HepG2 (cell line): ENCODE measurements around the gene CCM2L. TPM values are rescaled to one million over a fixed set of nuclear protein-coding genes. Genes with fewer than 3 reads are reported as not detected.

Experiments used
- ATAC-seq: fragments of 200-7000 bp; cut with Tn5 transposase; 3 replicates; pipeline ENCODE4 v1.9.1; 2020; ENCODE audit warnings: mild to moderate bottlenecking, moderate library complexity
- BruUV-seq: library from RNA; stranded (reverse); fragments of 400-500 nt; replicated peaks from 2 replicates; lab custom pipeline; 2021; lab: Mats Ljungman, UMichigan
- CTCF ChIA-PET: fragments of 300-600 bp; formaldehyde crosslinking; extraction: SDS; loops from one replicate; lab custom pipeline; 2021; ENCODE audit warnings: low total read pairs, inconsistent platforms, low intra/inter-chr PET ratio; lab: Yijun Ruan, JAX
- POLR2A ChIA-PET: fragments of 350-600 bp; sonication (Branson Sonifier 250); formaldehyde crosslinking; loops from one replicate; lab custom pipeline; 2020; ENCODE audit warnings: antibody characterized with exemption, inconsistent platforms; lab: Yijun Ruan, JAX
- DNase-seq: peaks from one replicate; pipeline ENCODE4 v3.0.0-alpha.2; 2015; ENCODE audit warnings: low spot score
- FAIRE-seq: peaks from 3 replicates; lab custom pipeline; 2011; peaks lifted over from hg19 to GRCh38; lab: Jason Lieb, UNC
- H2AFZ ChIP-seq: one replicate; pipeline ENCODE4 v1.6.1; 2011; ENCODE audit warnings: low read length, inconsistent platforms
- H3K27ac ChIP-seq: fragments of 300-600 bp; 3 replicates; pipeline ENCODE4 v1.8.0; 2011; ENCODE audit warnings: mixed run types, mild to moderate bottlenecking, mixed read lengths, low read length, inconsistent platforms; ENCODE audit not compliant: insufficient read depth; ENCODE audit errors: extremely low read length
- H3K27me3 ChIP-seq, 2 experiments: fragments of 200-600 bp in 1 of 2; 2 replicates in 1 of 2; 3 replicates in 1 of 2; pipeline versions ENCODE4 v1.6.0 to v1.8.0; 2011; ENCODE audit warnings: low read length in 2 of 2, mild to moderate bottlenecking in 2 of 2, moderate library complexity in 2 of 2, inconsistent platforms in 1 of 2; ENCODE audit not compliant: insufficient read depth in 2 of 2, control insufficient read depth in 1 of 2
- H3K36me3 ChIP-seq, 2 experiments: fragments of 200-600 bp in 1 of 2; replicated peaks in 1 of 2; 2 replicates in 1 of 2; 3 replicates in 1 of 2; pipeline versions ENCODE4 v1.5.1 to v1.8.0; 2011; ENCODE audit warnings: low read length in 2 of 2, inconsistent platforms in 1 of 2; ENCODE audit not compliant: insufficient read depth in 2 of 2, control insufficient read depth in 1 of 2
- H3K4me1 ChIP-seq: 2 replicates; pipeline ENCODE4 v1.5.1; 2012; ENCODE audit warnings: low read length, inconsistent platforms; ENCODE audit not compliant: insufficient read depth
- H3K4me2 ChIP-seq: 2 replicates; pipeline ENCODE4 v1.6.0; 2011; ENCODE audit warnings: low read depth, low read length, inconsistent platforms
- H3K4me3 ChIP-seq, 3 experiments: fragments of 200-600 bp in 1 of 3; sonication (generic), shearing (Covaris generic) in 1 of 3; replicated peaks in 1 of 3; 2 replicates each; pipeline ENCODE4 v1.5.1; 2011 to 2016; ENCODE audit warnings: low read length in 3 of 3, inconsistent platforms in 2 of 3, low read depth in 2 of 3, mild to moderate bottlenecking in 2 of 3, control low read depth in 1 of 3, mixed read lengths in 1 of 3; ENCODE audit not compliant: insufficient read depth in 1 of 3
- H3K79me2 ChIP-seq: one replicate; pipeline ENCODE4 v1.6.1; 2011; ENCODE audit warnings: low read length, inconsistent platforms; ENCODE audit not compliant: insufficient read depth
- H3K9ac ChIP-seq: 2 replicates; pipeline ENCODE4 v1.6.0; 2011; ENCODE audit warnings: mild to moderate bottlenecking, low read depth, low read length, inconsistent platforms; ENCODE audit not compliant: insufficient read depth
- H3K9me3 ChIP-seq: 2 replicates; pipeline ENCODE4 v1.5.1; 2012; ENCODE audit warnings: mild to moderate bottlenecking, low read length
- H4K20me1 ChIP-seq: 2 replicates; pipeline ENCODE4 v1.6.0; 2011; ENCODE audit warnings: inconsistent platforms, mild to moderate bottlenecking, low read length, moderate library complexity; ENCODE audit not compliant: insufficient read depth
- AKAP8 ChIP-seq: sonication (generic); formaldehyde crosslinking; IDR thresholded peaks from 2 replicates; pipeline ENCODE4 v1.5.1; 2020; ENCODE audit warnings: mild to moderate bottlenecking, missing genetic modification reagents
- CBX2 ChIP-seq, 2 experiments: fragments of 200-600 bp in 1 of 2; sonication (generic); formaldehyde crosslinking in 1 of 2; IDR thresholded peaks; 2 replicates each; pipeline versions ENCODE4 v1.7.0 to v1.8.1; 2018 to 2022; ENCODE audit warnings: low read depth in 2 of 2, low read length in 1 of 2, mild to moderate bottlenecking in 1 of 2, missing genetic modification reagents in 1 of 2
- ETV6 ChIP-seq: sonication (generic); formaldehyde crosslinking; conservative IDR thresholded peaks from 2 replicates; pipeline ENCODE4 v1.4.0; 2020; ENCODE audit warnings: missing genetic modification reagents
- HOXA9 ChIP-seq: sonication (generic); formaldehyde crosslinking; IDR thresholded peaks from 2 replicates; pipeline ENCODE4 v1.8.1; 2022; ENCODE audit warnings: missing genetic modification reagents, mild to moderate bottlenecking, moderate library complexity, borderline replicate concordance
- NPAS2 ChIP-seq: sonication (generic); formaldehyde crosslinking; IDR thresholded peaks from 2 replicates; pipeline ENCODE4 v1.8.0; 2022; ENCODE audit warnings: mild to moderate bottlenecking, missing genetic modification reagents, borderline replicate concordance
- PHB2 ChIP-seq: fragments of 450-650 bp; IDR thresholded peaks from 2 replicates; pipeline ENCODE4 v1.6.1; 2018; ENCODE audit not compliant: partially characterized antibody
- RAD21 ChIP-seq: fragments of 450-650 bp; formaldehyde crosslinking; IDR thresholded peaks from 2 replicates; pipeline ENCODE4 v1.5.0; 2020; ENCODE audit warnings: mild to moderate bottlenecking
- RARG ChIP-seq: sonication (generic); formaldehyde crosslinking; IDR thresholded peaks from 2 replicates; pipeline ENCODE4 v1.4.0; 2020; ENCODE audit warnings: low read depth, mild to moderate bottlenecking, missing genetic modification reagents
- SNAI1 ChIP-seq: sonication (generic); formaldehyde crosslinking; IDR thresholded peaks from 2 replicates; pipeline ENCODE4 v1.5.0; 2020; ENCODE audit warnings: mild to moderate bottlenecking, missing genetic modification reagents, borderline replicate concordance
- SRF ChIP-seq: IDR thresholded peaks from 2 replicates; pipeline ENCODE4 v1.6.1; 2011; ENCODE audit warnings: mild to moderate bottlenecking, low read depth, low read length, moderate library complexity
- ZNF17 ChIP-seq: sonication (generic); formaldehyde crosslinking; IDR thresholded peaks from 2 replicates; pipeline ENCODE4 v1.5.0; 2020; ENCODE audit warnings: mild to moderate bottlenecking, missing genetic modification reagents
- ZNF326 ChIP-seq: sonication (generic); formaldehyde crosslinking; IDR thresholded peaks from 2 replicates; pipeline ENCODE4 v1.4.0; 2020; ENCODE audit warnings: missing genetic modification reagents, borderline replicate concordance
- ZNF382 ChIP-seq: sonication (generic); formaldehyde crosslinking; IDR thresholded peaks from 2 replicates; pipeline ENCODE4 v1.5.0; 2020; ENCODE audit warnings: missing genetic modification reagents, mild to moderate bottlenecking, borderline replicate concordance
- ZNF432 ChIP-seq: sonication (generic); formaldehyde crosslinking; IDR thresholded peaks from 2 replicates; pipeline ENCODE4 v1.5.0; 2020; ENCODE audit warnings: missing genetic modification reagents, mild to moderate bottlenecking, borderline replicate concordance
- ZNF672 ChIP-seq: sonication (generic); formaldehyde crosslinking; IDR thresholded peaks from 2 replicates; pipeline ENCODE4 v1.8.1; 2022; ENCODE audit warnings: missing genetic modification reagents
- WGBS: methylation state at CpG from one replicate; pipeline ENCODE4 v1.1.6; 2017; ENCODE audit warnings: low lambda C conversion rate; 5-methylcytosine and 5-hydroxymethylcytosine counted together
- in situ Hi-C: cut with HindIII; loops from 2 replicates; pipeline ENCODE4 v1.10.0; 2017; ENCODE audit warnings: low pct_unique_long_range_greater_than_20kb; ENCODE audit not compliant: extremely low pct_ligation_motif_present
- intact Hi-C: fragments of 100-400 bp; cut with micrococcal nuclease; formaldehyde crosslinking; loops from one replicate; pipeline ENCODE4 v1.10.0; 2022; ENCODE audit not compliant: unreplicated experiment
- polyA plus RNA-seq, 8 experiments: library from polyadenylated mRNA; depleted of rRNA in 3 of 8; stranded (reverse) in 7 of 8; unstranded in 1 of 8; fragments of >200 nt; fragmentation: Illumina TruSeq in 4 of 8; extraction: Trizol in 4 of 8; gene quantifications; 2 replicates each; pipeline versions ENCODE4 v1.2.1 to v1.2.3, GENCODE V29; 2011 to 2016; ENCODE audit warnings: low read depth in 4 of 8, missing spikeins in 1 of 8, mixed read lengths in 1 of 8; ENCODE audit not compliant: insufficient read depth in 1 of 8
- total RNA-seq, 5 experiments: library from RNA; depleted of rRNA; stranded (reverse); fragments of >200 nt; fragmentation: Illumina TruSeq; extraction: Trizol; gene quantifications; 2 replicates each; pipeline ENCODE4 v1.2.3, GENCODE V29; 2016; ENCODE audit warnings: low read depth in 1 of 5
- TF ChIP-seq, protein P1 (sequence below): sonication (generic); formaldehyde crosslinking; IDR thresholded peaks from 2 replicates; pipeline ENCODE4 v1.4.0; 2020; ENCODE audit warnings: mild to moderate bottlenecking, missing genetic modification reagents
- TF ChIP-seq, protein P2 (sequence below): sonication (generic); formaldehyde crosslinking; IDR thresholded peaks from 2 replicates; pipeline ENCODE4 v1.9.0; 2022; ENCODE audit warnings: missing genetic modification reagents, mild to moderate bottlenecking, borderline replicate concordance
- TF ChIP-seq, protein P3 (sequence below): sonication (generic); formaldehyde crosslinking; IDR thresholded peaks from 2 replicates; pipeline ENCODE4 v1.4.0; 2020; ENCODE audit warnings: missing genetic modification reagents

Gene CCM2L
- total and polyA plus RNA-seq, 2 of the 13 experiments (the other 11 are each of a cell fraction or from before 2014, with no cell fraction given) = 0.15 TPM; not detected in 1

DNA sequence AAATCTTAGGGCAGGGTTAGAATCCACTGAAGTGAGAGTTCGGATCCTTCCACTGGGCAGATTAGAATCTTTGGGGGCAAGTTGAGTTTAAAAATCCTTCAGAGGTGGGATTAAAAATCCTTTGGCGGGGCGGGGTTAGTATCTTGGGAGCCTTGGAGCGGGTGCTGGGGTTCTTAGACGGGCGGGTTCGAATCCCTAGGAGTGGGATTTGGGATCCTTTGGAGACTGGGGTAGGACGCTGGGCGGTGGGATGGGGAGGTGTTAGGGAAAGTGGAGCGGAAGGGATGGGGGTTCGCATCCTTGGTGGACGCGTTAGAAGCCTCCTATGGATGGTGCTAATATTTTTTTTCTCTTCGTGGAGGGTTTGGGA lies 41.5 kb downstream of the CCM2L start:
- no peaks in the 10 kb centered on the region for H3K4me1 ChIP-seq
- H3K4me2 ChIP-seq = no peak overlapping the region
- H3K9ac ChIP-seq = no peak overlapping the region
- H3K27ac ChIP-seq = no peak overlapping the region
- ATAC-seq (no peak), DNase-seq (no peak), FAIRE-seq (no peak)
- no peaks in the 10 kb centered on the region for H3K79me2 ChIP-seq
- POLR2A ChIA-PET = no interaction called here
- peaks cover 19 to 65% of the 10 kb centered on the region in 2 experiments for H3K27me3 ChIP-seq
- in situ Hi-C loops = no loop called here
- no peaks in the 10 kb centered on the region for H3K9me3 ChIP-seq
- no peaks in the 10 kb centered on the region; the same call in 1 of the 2 replicates for H4K20me1 ChIP-seq
- H3K4me3 ChIP-seq = no peak overlapping the region
- CTCF ChIA-PET = no interaction called here
- H3K36me3 ChIP-seq = no peaks in the 10 kb centered on the region
- no TSS peak for BruUV-seq
- TF ChIP-seq RAD21 (CRISPR knock-in tag) (no peak), SRF (no peak), SNAI1 (no peak), CBX2 (IDR thresholded peaks at IDR 0.05; ENCODE audit: low read depth, low read length) (no peak), CBX2 (CRISPR knock-in tag; IDR thresholded peaks at IDR 0.05; ENCODE audit: low read depth) (no peak), HOXA9 (CRISPR knock-in tag) (no peak), ZNF17 (CRISPR knock-in tag) (no peak), NPAS2 (no peak), ZNF326 (no peak), AKAP8 (CRISPR knock-in tag) (no peak), ZNF382 (CRISPR knock-in tag) (no peak), RARG (CRISPR knock-in tag) (no peak), PHB2 (no peak), ETV6 (CRISPR knock-in tag) (no peak), ZNF432 (CRISPR knock-in tag) (no peak), ZNF672 (CRISPR knock-in tag) (no peak)
- TF ChIP-seq, protein P1, sequence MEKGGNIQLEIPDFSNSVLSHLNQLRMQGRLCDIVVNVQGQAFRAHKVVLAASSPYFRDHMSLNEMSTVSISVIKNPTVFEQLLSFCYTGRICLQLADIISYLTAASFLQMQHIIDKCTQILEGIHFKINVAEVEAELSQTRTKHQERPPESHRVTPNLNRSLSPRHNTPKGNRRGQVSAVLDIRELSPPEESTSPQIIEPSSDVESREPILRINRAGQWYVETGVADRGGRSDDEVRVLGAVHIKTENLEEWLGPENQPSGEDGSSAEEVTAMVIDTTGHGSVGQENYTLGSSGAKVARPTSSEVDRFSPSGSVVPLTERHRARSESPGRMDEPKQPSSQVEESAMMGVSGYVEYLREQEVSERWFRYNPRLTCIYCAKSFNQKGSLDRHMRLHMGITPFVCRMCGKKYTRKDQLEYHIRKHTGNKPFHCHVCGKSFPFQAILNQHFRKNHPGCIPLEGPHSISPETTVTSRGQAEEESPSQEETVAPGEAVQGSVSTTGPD (CRISPR knock-in tag) = no peak
- TF ChIP-seq, protein P2, sequence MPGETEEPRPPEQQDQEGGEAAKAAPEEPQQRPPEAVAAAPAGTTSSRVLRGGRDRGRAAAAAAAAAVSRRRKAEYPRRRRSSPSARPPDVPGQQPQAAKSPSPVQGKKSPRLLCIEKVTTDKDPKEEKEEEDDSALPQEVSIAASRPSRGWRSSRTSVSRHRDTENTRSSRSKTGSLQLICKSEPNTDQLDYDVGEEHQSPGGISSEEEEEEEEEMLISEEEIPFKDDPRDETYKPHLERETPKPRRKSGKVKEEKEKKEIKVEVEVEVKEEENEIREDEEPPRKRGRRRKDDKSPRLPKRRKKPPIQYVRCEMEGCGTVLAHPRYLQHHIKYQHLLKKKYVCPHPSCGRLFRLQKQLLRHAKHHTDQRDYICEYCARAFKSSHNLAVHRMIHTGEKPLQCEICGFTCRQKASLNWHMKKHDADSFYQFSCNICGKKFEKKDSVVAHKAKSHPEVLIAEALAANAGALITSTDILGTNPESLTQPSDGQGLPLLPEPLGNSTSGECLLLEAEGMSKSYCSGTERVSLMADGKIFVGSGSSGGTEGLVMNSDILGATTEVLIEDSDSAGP (CRISPR knock-in tag) = no peak
- TF ChIP-seq, protein P3, sequence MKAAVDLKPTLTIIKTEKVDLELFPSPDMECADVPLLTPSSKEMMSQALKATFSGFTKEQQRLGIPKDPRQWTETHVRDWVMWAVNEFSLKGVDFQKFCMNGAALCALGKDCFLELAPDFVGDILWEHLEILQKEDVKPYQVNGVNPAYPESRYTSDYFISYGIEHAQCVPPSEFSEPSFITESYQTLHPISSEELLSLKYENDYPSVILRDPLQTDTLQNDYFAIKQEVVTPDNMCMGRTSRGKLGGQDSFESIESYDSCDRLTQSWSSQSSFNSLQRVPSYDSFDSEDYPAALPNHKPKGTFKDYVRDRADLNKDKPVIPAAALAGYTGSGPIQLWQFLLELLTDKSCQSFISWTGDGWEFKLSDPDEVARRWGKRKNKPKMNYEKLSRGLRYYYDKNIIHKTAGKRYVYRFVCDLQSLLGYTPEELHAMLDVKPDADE = no peak
- H2AFZ ChIP-seq = no peak overlapping the region
- intact Hi-C loops = no loop called here
- WGBS = 59% methylated on average over 14 of the region's 14 CpGs
